22Rv1 (cell line): Measurements from ENCODE around the gene LRGUK.

ENCODE experiments used
- CTCF ChIP-seq: fragments of 450-650 bp; IDR thresholded peaks from 2 replicates; pipeline ENCODE4 v1.5.1; 2017; ENCODE audit warnings: mild to moderate bottlenecking
- ZFX ChIP-seq: fragments of 450-650 bp; IDR thresholded peaks from 2 replicates; pipeline ENCODE4 v1.6.1; 2017; ENCODE audit warnings: antibody characterized with exemption, borderline replicate concordance

- TF ChIP-seq CTCF (no peak), ZFX (no peak)
Measured at GRCh38 chr7:134193240-134193639, 66.1 kb downstream of the LRGUK start.
